Neuronal stem cell (in vitro differentiated cells): ENCODE results near the gene DCTN5.
"Not testable (repeated sequence)": the region's sequence is repeated elsewhere in the genome, so short reads cannot be mapped to it uniquely, and the experiment has no call there.

ENCODE experiments used
- DNase-seq: peaks from one replicate; pipeline ENCODE4 v3.0.0-alpha.2; 2013; ENCODE audit warnings: low spot score
- H2AFZ ChIP-seq: one replicate; pipeline ENCODE4 v1.6.1; 2013; ENCODE audit warnings: mild to moderate bottlenecking, low read length, inconsistent platforms
- H2AK5ac ChIP-seq: 2 replicates; pipeline ENCODE4 v1.6.1; 2013; ENCODE audit warnings: low read depth, mild to moderate bottlenecking, inconsistent platforms, low read length, moderate library complexity, mixed read lengths
- H2BK120ac ChIP-seq: 2 replicates; pipeline ENCODE4 v1.6.1; 2013; ENCODE audit warnings: low read depth, mild to moderate bottlenecking, inconsistent platforms, low read length, moderate library complexity, mixed read lengths
- H2BK12ac ChIP-seq: one replicate; pipeline ENCODE4 v1.6.1; 2013; ENCODE audit warnings: low read length, inconsistent platforms
- H2BK15ac ChIP-seq: 2 replicates; pipeline ENCODE4 v1.6.1; 2013; ENCODE audit warnings: mild to moderate bottlenecking, low read length, inconsistent platforms, mixed read lengths
- H2BK5ac ChIP-seq: one replicate; pipeline ENCODE4 v1.6.1; 2013; ENCODE audit warnings: inconsistent platforms, mild to moderate bottlenecking, low read length, moderate library complexity
- H3K14ac ChIP-seq: one replicate; pipeline ENCODE4 v1.6.1; 2013; ENCODE audit warnings: low read length, inconsistent platforms
- H3K18ac ChIP-seq: 2 replicates; pipeline ENCODE4 v1.6.1; 2013; ENCODE audit warnings: low read length, inconsistent platforms
- H3K23ac ChIP-seq: 2 replicates; pipeline ENCODE4 v1.6.1; 2013; ENCODE audit warnings: low read depth, mild to moderate bottlenecking, mixed read lengths, low read length, inconsistent platforms; ENCODE audit not compliant: poor library complexity
- H3K27ac ChIP-seq: replicated peaks from 3 replicates; pipeline ENCODE4 v1.5.1; 2013; ENCODE audit warnings: low read length, inconsistent platforms
- H3K27me3 ChIP-seq, 3 experiments: 2 replicates each; pipeline ENCODE4 v1.6.1; 2013; ENCODE audit warnings: low read length in 3 of 3, mild to moderate bottlenecking in 2 of 3, inconsistent platforms in 1 of 3, low read depth in 1 of 3, mixed read lengths in 1 of 3, moderate library complexity in 1 of 3; ENCODE audit not compliant: control insufficient read depth in 3 of 3, insufficient read depth in 3 of 3
- H3K36me3 ChIP-seq, 2 donors: replicated peaks in 1 of 2; 2 replicates each; pipeline ENCODE4 v1.6.1; 2013; ENCODE audit warnings: low read length in 2 of 2; ENCODE audit not compliant: control insufficient read depth in 2 of 2, insufficient read depth in 2 of 2
- H3K4ac ChIP-seq: 2 replicates; pipeline ENCODE4 v1.6.1; 2013; ENCODE audit warnings: inconsistent platforms, mild to moderate bottlenecking, low read length, moderate library complexity
- H3K4me1 ChIP-seq, 2 donors: 1 replicate in 1 of 2; 2 replicates in 1 of 2; pipeline ENCODE4 v1.6.1; 2013; ENCODE audit warnings: low read length in 2 of 2, low read depth in 1 of 2; ENCODE audit not compliant: control insufficient read depth in 2 of 2, insufficient read depth in 1 of 2
- H3K4me2 ChIP-seq: one replicate; pipeline ENCODE4 v1.6.1; 2013; ENCODE audit warnings: mild to moderate bottlenecking, low read length, inconsistent platforms; ENCODE audit not compliant: insufficient read depth, poor library complexity, severe bottlenecking
- H3K4me3 ChIP-seq, 2 donors: 2 replicates each; pipeline ENCODE4 v1.5.1; 2013; ENCODE audit warnings: low read length in 2 of 2, mild to moderate bottlenecking in 2 of 2, inconsistent platforms in 1 of 2, moderate library complexity in 1 of 2
- H3K79me1 ChIP-seq: one replicate; pipeline ENCODE4 v1.6.1; 2013; ENCODE audit warnings: low read depth, mild to moderate bottlenecking, inconsistent platforms, low read length, moderate library complexity
- H3K9ac ChIP-seq: one replicate; pipeline ENCODE4 v1.6.1; 2013; ENCODE audit warnings: mild to moderate bottlenecking, low read depth, low read length, inconsistent platforms; ENCODE audit not compliant: poor library complexity
- H3K9me3 ChIP-seq, 2 donors: replicated peaks in 1 of 2; 2 replicates each; pipeline versions ENCODE3 to v1.6.1; 2013; ENCODE audit warnings: low read length in 2 of 2, mild to moderate bottlenecking in 2 of 2, inconsistent platforms in 1 of 2, low read depth in 1 of 2, mixed read lengths in 1 of 2, moderate library complexity in 1 of 2; ENCODE audit not compliant: control insufficient read depth in 2 of 2, insufficient read depth in 1 of 2
- H4K8ac ChIP-seq: one replicate; pipeline ENCODE4 v1.6.1; 2013; ENCODE audit warnings: low read depth, mild to moderate bottlenecking, inconsistent platforms, low read length, moderate library complexity
- H4K91ac ChIP-seq: one replicate; pipeline ENCODE4 v1.6.1; 2013; ENCODE audit warnings: low read length, low read depth, mild to moderate bottlenecking, inconsistent platforms; ENCODE audit not compliant: poor library complexity
- WGBS, 2 donors: extraction: QIAGEN DNeasy Blood & Tissue Kit; methylation state at CpG; one replicate each; pipeline ENCODE4 v1.1.7; 2013; ENCODE audit warnings: missing lambda C conversion rate in 2 of 2, mixed read lengths in 1 of 2; ENCODE audit not compliant: insufficient read length in 2 of 2, insufficient replicate concordance in 1 of 2; ENCODE audit errors: extremely low coverage in 2 of 2; 5-methylcytosine and 5-hydroxymethylcytosine counted together

DCTN5 gene

DNA sequence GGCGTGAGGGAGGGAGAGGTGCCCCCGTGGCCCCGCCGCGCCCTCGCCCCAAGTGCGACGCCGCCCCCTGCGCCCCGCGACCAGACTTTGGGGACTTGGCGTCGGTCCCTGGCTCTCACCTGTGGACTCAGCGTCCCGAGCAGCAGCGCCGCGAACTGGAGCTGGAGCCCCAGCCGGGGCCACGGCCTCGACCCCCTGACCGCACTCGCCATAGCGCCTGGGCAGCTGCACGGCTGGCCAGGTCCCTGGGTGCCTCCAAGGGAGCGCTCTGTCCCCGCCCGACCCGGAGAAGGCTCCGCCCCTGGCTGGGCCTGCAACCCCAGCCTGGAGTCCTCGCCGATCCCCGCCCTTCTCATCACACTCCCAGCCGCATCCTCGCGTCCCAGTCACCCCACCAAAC, 71.7 kb downstream of the DCTN5 start, which contains the start of gene ERN2:
Gene ERN2, minus strand, starts transcription at position 247 of the 400 bp plus-strand sequence. Its CDS starts 35 bp downstream, at position 212.
- peak within 1 kb of the TSS; percentile 35 for H3K23ac ChIP-seq

DNA sequence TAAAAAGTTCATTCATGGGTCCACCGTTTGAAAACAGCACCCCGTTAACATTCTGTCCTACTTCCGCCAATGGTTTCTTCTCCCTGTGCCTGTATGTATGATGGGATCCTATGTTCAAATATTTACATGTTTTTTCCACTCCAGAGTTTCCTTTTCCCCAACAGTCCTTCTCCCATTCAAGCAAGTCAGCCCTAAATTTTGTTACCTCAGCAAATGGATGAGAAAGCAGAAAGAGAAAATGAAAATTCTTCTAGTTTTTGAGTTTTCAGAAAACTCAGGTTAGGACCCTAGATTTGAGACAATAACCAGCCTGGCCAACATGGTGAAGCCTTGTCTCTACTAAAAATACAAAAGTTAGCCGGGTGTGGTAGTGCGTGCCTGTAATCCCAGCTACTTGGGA, 75.2 kb downstream of the DCTN5 start:
- Histone ChIP-seq H2BK15ac (no peak overlapping the region), H2AFZ (no peak overlapping the region), H3K4me2 (no peak overlapping the region), H2BK120ac (no peak overlapping the region), H3K27me3 (peaks cover 2 to 40% (median 23%) of the 10 kb centered on the region in 3 experiments), H2AK5ac (no peak overlapping the region), H4K8ac (no peak overlapping the region), H3K79me1 (no peaks in the 10 kb centered on the region), H3K4me3 (no peak overlapping the region), H2BK5ac (no peak overlapping the region), H3K9me3 (no peaks in the 10 kb centered on the region), H3K4ac (no peak overlapping the region), H4K91ac (no peak overlapping the region), H3K23ac (no peak overlapping the region), H3K9ac (no peak overlapping the region), H3K4me1 (no peaks in the 10 kb centered on the region), H2BK12ac (no peak overlapping the region), H3K27ac (no peak overlapping the region), H3K14ac (no peak overlapping the region), H3K18ac (no peak overlapping the region), H3K36me3 (no peaks in the 10 kb centered on the region)
- no CpG with 5 or more reads among the region's 5 CpGs for WGBS, 2 donors
- DNase-seq = no peak

More for the DNA sequence above, 71.7 kb downstream of the DCTN5 start, which contains the start of gene ERN2:
- Histone ChIP-seq H3K4me1 (no peaks in the 10 kb centered on the region), H2BK15ac (peak within 1 kb of the TSS; percentile 77), H3K9me3 (peaks cover 2 to 3% of the 10 kb centered on the region in 2 donors), H3K27me3 (peaks cover 2 to 51% (median 23%) of the 10 kb centered on the region in 3 experiments), H2BK120ac (no peak within 1 kb of the TSS), H4K8ac (no peak within 1 kb of the TSS), H2AFZ (peak within 1 kb of the TSS; percentile 73), H2BK5ac (no peak within 1 kb of the TSS), H3K18ac (peak within 1 kb of the TSS; percentile 86), H3K9ac (peak within 1 kb of the TSS; percentile 65), H3K14ac (peak within 1 kb of the TSS; percentile 51), H3K4me3 (peak within 1 kb of the TSS in 1 of 2 donors; percentile 73), H4K91ac (no peak within 1 kb of the TSS), H3K27ac (no peak within 1 kb of the TSS), H3K4ac (no peak within 1 kb of the TSS), H2BK12ac (no peak within 1 kb of the TSS), H3K36me3 (no peaks in the 10 kb centered on the region), H3K79me1 (no peaks in the 10 kb centered on the region), H2AK5ac (no peak within 1 kb of the TSS), H3K4me2 (peak within 1 kb of the TSS; percentile 59)
- WGBS, 2 donors = no CpG with 5 or more reads among the region's 37 CpGs
- no peak for DNase-seq

GRCh38 chr16:23722613-23723240, 81.5 kb downstream of the DCTN5 start:
- H3K27ac ChIP-seq, H3K14ac ChIP-seq, H2BK15ac ChIP-seq, H3K4ac ChIP-seq, H2BK5ac ChIP-seq, H2AK5ac ChIP-seq, H3K18ac ChIP-seq, H3K23ac ChIP-seq, DNase-seq, H2BK120ac ChIP-seq, H2BK12ac ChIP-seq, H3K4me2 ChIP-seq, H3K4me1 ChIP-seq, H3K4me3 ChIP-seq, H3K9ac ChIP-seq, H3K9me3 ChIP-seq, H3K36me3 ChIP-seq, H4K8ac ChIP-seq, H4K91ac ChIP-seq, H2AFZ ChIP-seq, H3K79me1 ChIP-seq, H3K27me3 ChIP-seq: not testable (repeated sequence)
- no CpG with 5 or more reads among the region's 9 CpGs for WGBS, 2 donors

GRCh38 chr16:23724096-23724784, 83.0 kb downstream of the DCTN5 start:
- DNase-seq = no peak
- Histone ChIP-seq H4K91ac (no peak overlapping the region), H3K4me2 (no peak overlapping the region), H2BK5ac (no peak overlapping the region), H3K4me3 (no peak overlapping the region), H2AK5ac (no peak overlapping the region), H3K27me3 (no peaks in the 10 kb centered on the region), H3K9me3 (no peaks in the 10 kb centered on the region), H3K36me3 (no peaks in the 10 kb centered on the region), H3K4ac (no peak overlapping the region), H3K14ac (no peak overlapping the region), H3K18ac (no peak overlapping the region), H3K4me1 (no peaks in the 10 kb centered on the region), H3K27ac (no peak overlapping the region), H2BK120ac (no peak overlapping the region), H3K9ac (no peak overlapping the region), H3K23ac (no peak overlapping the region), H2AFZ (no peak overlapping the region), H2BK15ac (no peak overlapping the region), H3K79me1 (no peaks in the 10 kb centered on the region), H2BK12ac (no peak overlapping the region), H4K8ac (no peak overlapping the region)
- WGBS, 2 donors = no CpG with 5 or more reads among the region's 8 CpGs
